Embryonic facial prominence (tissue), 1 donor: ENCODE results near the gene RSPH10B.
"Not testable (repeated sequence)": the region's sequence is repeated elsewhere in the genome, so short reads cannot be mapped to it uniquely, and the experiment has no call there.

Experiments
- DNase-seq: peaks from one replicate; pipeline ENCODE4 v3.0.0-alpha.2; 2016; ENCODE audit errors: extremely low spot score

Gene RSPH10B

GRCh38 chr7:5970347-5970911 is at the start of gene RSPH10B:
RSPH10B (minus strand) TSS chr7:5970689; CDS start chr7:5967116, 3,573 bp downstream.
- DNase-seq: not testable (repeated sequence)

GRCh38 chr7:6016653-6016966 is 46.1 kb upstream of the RSPH10B start:
- no peak for DNase-seq

GRCh38 chr7:6015917-6016652 is 45.6 kb upstream of the RSPH10B start:
- DNase-seq: no peak

GRCh38 chr7:6012355-6013104 is 42.0 kb upstream of the RSPH10B start:
- DNase-seq: no peak

GRCh38 chr7:6011541-6011940 is 41.1 kb upstream of the RSPH10B start:
- DNase-seq: no peak

GRCh38 chr7:6010370-6010769 is 39.9 kb upstream of the RSPH10B start:
- DNase-seq: not testable (repeated sequence)

DNA sequence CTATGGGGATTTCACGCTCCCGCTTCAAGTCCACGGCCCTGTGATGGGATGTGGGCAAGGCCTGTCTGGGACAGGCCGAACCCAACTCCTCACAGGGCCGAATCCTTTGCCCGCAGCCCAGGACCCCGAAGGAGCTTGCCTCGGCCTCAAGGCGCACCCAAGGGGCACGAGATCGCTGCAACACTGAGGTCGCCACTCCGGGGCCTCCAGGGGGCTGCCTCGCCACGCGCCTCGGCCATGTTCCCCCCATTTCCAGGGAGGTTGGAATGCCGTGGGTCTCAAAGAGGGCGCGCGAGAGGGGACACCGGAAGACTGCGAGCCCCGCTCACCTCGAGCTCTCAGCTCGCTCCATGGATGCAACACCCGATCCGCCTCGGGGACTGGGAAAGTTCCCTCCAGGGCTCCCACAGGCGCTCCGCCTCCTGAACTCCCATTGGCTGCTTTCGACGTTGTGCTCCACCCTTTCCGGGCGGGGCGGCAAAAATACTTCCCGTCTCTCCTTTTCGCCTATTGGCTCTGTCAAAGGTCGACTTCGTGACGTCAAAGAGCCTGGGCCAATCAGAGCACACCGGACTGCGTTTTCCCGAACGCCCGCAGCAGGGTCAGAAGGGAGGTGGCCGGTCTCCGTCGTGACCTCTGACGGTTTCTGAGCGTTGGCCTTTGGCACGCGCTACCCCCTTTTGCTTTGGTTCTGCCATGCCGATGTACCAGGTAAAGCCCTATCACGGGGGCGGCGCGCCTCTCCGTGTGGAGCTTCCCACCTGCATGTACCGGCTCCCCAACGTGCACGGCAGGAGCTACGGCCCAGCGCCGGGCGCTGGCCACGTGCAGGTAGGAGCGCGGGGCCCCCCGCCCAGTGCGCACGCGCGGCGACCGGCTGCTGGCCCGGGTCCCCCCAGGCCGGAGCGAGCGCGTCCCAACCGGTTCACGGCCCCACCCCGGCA is 38.5 kb upstream of the RSPH10B start, which contains the start of the genes AIMP2 and PMS2:
TSS of gene AIMP2 (plus strand) at position 605 of the 944 bp plus-strand sequence. CDS start at position 697, 92 bp downstream.
TSS of gene PMS2 (minus strand) at position 382 of the 944 bp plus-strand sequence. CDS start at position 352, 30 bp downstream.
- peak; percentile 93 for DNase-seq

DNA sequence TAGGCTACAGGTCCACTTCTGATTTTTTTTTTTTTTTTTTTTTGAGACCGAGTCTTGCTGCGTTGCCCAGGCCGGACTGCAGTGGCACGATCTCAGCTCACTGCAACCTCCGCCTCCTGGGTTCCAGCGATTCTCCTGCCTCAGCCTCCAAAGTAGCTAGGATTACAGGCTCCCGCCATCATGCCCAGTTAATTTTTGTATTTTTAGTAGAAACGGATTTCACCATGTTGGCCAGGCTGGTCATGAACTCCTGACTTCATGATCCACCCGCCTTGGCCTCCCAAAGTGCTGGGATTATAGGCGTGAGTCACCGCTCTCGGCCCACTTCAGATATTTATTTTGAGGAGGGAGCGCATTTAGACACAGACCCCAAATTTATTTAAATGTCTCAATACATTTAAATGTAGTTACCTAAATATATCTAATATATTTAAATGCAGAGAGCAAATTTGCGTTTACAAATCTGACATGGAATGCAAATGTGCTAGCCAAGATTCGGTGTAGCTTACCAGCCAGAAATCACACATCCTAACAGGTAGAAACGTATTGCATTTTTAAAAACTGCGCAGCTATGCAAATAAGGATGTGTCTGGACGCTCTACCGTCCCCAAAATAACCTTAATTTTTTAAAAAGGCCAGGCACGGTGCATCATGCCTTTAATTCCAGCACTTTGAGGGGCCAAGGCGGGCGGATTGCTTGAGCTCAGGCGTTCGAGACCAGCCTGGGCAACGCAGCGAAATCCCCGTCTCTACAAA is 37.5 kb upstream of the RSPH10B start:
- not testable (repeated sequence) for DNase-seq

DNA sequence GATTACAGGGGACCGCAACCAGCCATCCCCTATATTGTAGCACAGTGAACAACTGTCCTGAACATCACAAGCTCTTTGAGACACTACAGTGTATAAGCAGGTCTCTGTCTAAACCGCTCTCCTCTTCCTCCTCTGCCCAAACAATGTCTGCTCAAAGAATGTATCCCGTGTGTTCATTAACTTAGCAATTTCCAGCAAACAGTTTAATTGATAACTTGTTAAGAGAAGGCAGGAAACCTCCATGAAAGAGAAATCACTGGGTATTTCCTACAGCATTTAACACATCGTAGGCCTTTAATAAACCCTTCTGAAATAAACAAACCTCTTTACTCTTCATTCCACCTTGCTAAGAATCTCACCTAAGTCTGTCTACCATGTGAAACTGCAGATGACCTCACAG is 36.9 kb upstream of the RSPH10B start:
- no peak for DNase-seq

DNA sequence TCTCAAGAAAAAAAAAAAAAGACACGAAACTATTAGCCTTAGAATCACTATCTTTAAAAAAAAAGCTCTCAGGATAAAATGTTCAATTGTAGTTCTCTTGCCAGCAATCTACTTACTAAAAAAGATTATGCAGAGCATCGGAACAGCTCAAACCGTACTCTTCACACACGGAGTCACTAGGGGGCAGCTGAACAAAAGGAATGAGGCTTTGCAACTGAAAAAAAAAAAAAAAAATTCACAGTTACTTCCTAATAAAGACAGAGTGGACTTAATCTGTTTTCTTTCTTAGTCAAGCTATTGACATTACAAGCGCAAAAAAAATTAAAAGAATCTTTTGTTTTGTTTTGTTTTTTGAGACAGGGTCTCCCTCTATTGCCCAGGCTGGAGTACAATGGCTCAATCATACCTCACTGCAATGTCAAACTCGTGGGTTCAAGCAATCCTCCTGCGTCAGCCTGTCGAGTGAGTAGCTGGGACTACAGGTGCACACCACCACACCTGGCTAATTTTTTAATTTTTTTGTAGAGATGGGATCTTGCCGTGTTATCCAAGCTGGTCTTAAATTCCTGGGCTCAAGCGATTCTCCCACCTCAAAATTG is 26.8 kb upstream of the RSPH10B start:
- DNase-seq: no peak

GRCh38 chr7:5987061-5987460 is 16.6 kb upstream of the RSPH10B start:
- not testable (repeated sequence) for DNase-seq

- DNase-seq: not testable (repeated sequence)
Observed at GRCh38 chr7:5979680-5980314, 9.3 kb upstream of the RSPH10B start.

- DNase-seq: not testable (repeated sequence)
Observed at GRCh38 chr7:5973580-5973979, 3.1 kb upstream of the RSPH10B start.

- DNase-seq: not testable (repeated sequence)
Observed at GRCh38 chr7:5963810-5964209, 6.7 kb downstream of the RSPH10B start.

- not testable (repeated sequence) for DNase-seq
Observed at GRCh38 chr7:5963205-5963604, 7.3 kb downstream of the RSPH10B start.

DNA sequence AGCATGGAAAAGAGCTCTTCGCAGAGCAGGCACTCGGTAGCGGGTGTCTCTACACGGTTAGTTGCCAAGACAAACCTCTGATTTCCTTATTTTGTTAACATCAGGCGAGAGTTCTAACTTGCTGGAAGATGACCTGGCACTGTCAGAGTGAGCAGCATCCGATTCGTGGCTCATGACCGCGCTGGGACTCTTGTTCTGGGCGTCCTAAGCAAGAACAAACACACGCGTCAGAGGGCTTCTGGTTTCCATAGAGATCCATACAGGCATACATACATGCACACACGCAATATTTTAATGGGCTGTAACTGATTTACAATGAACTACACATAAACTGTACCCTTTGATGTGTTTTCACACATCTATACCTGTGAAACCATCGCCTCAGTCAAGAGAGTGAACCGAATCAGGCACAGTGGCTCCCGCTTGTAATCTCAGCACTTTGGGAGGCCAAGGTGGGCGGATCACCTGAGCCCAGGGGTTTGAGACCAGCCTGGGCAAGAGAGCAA is 35.5 kb downstream of the RSPH10B start:
- not testable (repeated sequence) for DNase-seq

- not testable (repeated sequence) for DNase-seq
Observed at GRCh38 chr7:5931905-5932644, 38.4 kb downstream of the RSPH10B start.

GRCh38 chr7:5931250-5931649 is 39.2 kb downstream of the RSPH10B start:
- DNase-seq: not testable (repeated sequence)

DNA sequence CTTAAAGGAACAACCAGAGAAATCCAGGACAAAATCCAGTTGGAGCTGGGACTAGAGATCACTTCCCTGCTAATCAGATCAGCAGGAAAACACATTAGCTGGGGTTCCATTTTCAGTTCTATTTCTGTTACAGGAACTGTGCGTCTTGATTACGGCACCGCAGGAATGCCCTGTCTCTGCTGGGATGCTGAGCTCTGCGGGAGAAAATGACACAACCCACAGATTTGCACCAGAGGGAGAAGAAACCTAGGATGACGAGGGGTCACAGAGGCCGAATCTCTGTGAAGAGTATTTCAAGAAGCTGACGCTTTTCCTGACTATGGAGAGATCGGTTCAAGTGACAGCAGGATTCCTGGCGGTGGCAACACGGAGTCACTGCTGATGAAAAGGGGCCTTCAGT is 40.2 kb downstream of the RSPH10B start:
- not testable (repeated sequence) for DNase-seq
